HG03439 (cell line): ENCODE results near the gene ROCK2.
"Not testable (repeated sequence)": the region's sequence is repeated elsewhere in the genome, so short reads cannot be mapped to it uniquely, and the experiment has no call there.

ENCODE experiments used
- ATAC-seq: cut with Tn5 transposase; IDR thresholded peaks from one replicate; pipeline ENCODE4 v1.9.1; 2021; ENCODE audit warnings: mild to moderate bottlenecking, moderate library complexity; ENCODE audit not compliant: unreplicated experiment

ROCK2 gene

DNA sequence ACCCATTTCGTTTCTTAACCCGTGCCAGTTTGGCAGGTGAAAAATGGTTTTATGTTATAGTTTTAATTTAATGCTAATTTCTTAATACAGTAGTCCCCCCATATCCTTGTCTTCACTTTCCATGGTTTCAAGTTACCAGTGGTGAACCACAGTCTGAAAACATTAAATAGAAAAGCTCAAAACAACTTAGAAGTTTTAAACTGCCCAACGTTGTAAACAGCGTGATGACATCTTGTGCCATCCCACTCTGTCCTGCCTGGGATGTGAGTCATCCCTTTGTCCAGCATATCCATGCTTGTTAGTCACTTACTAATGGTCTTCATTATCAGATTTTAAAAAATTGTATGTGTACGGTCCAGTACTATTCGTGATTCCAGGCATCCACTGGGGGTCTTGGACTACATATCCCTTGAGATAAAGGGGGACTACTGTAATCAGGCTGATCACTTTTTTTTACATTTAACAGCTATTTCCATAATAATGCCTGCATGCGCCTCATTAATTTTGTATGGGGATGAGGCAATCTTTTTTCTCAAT, 157.3 kb downstream of the ROCK2 start:
- no peak for ATAC-seq

DNA sequence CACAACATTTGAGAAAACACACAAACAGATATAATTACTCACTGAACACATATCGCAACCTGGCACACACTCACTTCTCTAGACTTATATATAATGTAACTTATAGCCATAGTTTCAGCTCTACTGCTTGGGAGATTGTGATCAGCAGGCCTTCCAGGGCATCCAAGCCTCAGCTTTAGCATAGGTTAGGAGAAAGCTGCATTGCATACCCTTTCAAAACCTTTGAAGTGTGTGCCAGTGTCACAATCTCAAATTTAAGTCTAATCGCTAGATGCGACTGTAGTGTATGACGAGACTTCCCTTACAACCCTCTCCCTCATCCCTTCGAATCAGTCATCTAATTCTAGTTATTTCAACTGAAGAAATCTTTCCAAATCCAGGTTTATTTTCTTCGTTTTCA, 158.3 kb downstream of the ROCK2 start:
- no peak for ATAC-seq

DNA sequence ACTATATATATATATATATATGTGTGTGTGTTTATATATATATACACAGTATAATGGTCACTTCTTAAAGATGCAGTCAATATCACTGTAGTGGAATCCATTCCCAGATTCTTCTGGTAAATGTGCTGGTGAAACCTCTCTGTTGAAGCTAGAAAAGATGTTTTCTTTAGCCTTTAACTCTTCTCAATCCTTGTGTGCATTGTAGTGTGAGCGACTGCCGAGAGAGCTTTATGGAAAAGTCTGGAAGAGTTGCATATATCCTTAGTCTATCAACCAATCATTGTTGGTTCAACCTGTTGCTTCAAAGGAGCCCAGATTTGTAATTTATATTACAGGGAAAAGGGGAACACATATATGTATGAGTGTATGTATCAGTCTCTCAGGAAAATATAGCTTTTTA, 161.5 kb downstream of the ROCK2 start:
- ATAC-seq, result no peak

DNA sequence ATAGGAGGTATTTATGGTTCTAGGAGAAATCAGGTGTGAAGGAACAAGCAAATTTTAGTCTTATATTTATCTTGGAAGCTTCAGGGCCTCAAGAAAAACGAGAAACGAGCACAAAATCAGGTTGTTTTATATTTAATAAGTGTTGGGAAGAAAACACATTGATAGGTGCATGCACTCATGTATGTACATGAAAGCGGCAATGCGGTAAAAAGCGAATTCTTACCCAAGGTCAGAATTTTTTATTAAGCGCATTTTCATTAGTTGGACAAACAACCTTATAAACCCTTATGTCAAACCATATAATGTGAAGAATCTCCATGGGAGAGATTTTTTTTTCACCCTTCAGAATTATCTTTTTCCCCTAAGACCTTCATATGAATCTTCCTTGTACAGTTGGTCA, 163.8 kb downstream of the ROCK2 start:
- no peak for ATAC-seq

DNA sequence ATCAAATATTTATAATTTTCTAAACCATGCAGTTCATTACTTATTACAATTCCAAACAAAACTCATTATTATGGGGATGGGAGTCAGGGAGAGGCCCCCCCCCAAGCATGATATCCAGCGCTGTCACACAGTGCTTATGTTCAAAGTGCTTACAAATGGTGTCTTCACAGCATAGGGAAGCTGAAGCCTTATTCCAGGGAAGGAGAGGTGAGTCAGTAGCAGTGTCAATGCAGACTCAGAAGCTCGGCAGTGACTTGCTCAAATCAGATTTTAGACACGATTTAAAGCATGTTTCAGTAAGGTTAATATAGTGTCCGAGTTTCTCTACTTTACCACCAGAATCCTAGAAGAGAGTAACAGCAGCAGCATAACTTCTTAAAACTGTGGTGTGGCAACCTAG, 164.5 kb downstream of the ROCK2 start:
- ATAC-seq, result no peak

DNA sequence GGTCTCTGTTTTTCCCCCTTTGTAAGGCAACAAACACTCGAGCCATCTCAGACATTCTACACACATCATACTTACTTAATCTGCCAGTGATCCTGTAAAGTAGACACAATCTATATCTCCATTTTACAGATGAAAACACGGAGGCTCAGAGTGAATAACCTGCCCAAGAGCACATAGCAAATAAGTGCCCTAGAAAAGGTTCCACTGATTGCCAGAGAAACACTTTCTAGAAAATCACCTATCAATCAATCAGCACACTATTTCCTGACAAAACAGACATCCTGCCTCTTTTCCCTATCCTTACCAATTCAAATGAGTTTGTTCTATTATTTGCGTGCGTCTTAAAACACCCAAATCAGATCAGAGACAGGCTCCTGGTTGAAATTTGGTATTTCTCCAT, 165.2 kb downstream of the ROCK2 start:
- ATAC-seq, result no peak

DNA sequence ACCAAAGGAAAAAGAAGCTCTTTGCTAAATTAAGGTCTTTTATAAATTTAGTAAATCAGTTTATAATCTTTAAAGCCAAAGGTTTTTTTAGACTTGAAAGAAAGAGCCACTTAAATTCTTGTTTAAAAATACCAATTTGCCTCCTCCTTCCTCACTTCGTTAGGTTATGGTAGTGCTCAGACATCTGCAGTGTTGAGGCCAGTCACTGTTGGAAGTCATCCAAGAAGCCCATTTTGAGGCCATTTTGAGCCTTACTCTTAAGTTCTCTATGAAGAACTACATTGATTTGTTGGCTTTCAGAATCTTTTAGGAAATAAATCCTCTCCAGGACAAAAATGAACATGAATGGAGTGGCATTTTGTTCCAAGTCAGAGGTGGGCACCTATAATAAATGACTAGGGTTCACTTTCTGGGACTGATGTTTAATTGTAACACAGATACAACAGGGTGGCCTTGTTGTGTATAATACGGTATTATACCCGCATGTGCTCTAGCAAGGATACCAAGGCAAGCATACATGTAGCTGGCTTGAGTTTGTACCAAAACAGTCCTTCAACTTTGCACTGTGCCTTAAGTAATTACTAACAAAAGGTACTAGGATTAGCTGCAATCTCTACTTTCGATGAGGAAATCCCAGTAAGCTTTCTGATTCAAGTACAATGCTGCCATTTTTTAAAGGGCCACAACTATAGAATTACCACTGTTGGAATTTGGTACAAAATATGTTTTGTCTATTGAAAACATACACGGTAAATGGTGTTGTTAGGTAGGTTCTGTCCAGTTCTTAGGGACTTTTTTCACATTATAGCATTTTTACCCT, 166.4 kb downstream of the ROCK2 start:
- no peak for ATAC-seq

DNA sequence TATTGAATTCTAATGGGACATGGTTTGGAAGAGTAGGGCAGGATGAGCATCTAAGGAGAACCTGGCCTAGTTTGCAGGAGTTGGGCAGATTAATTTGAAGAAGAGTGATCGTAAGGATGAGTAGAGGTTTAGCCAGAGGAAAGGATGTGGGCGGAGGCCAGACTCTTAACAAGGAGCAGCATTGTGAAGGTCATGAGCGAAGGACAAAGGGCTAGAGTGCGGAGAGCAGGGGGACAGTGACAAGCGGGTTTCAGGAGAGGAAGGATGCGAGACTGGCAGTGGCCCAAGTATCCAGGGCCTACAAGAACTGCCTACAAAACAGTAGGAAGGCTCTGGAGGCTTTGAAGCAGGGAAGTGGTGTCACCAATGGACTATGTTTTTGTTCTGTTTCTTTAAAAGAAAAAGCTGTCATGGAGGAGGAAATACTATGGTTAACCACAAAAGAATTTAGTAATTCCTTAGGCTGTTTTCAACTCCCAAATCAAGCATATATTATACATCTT, 169.1 kb downstream of the ROCK2 start:
- ATAC-seq, result no peak

DNA sequence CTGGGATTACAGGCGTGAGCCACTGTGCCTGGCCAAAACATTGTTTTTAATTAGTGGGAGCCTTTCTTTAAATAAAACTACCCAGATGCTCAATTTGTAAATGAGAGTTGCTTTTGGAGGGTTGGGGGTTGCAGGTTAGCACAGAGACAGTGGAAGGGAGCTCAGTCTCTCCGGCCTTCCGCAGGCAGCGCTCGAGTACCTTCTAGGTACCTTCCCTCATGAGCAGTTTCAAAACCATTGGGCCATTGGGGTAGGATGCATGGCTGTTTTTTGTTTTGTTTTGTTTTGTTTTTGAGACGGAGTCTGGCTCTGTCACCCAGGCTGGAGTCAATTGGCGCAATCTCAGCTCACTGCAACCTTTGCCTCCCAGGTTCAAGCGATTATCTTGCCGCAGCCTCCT, 170.2 kb downstream of the ROCK2 start:
- no peak for ATAC-seq

DNA sequence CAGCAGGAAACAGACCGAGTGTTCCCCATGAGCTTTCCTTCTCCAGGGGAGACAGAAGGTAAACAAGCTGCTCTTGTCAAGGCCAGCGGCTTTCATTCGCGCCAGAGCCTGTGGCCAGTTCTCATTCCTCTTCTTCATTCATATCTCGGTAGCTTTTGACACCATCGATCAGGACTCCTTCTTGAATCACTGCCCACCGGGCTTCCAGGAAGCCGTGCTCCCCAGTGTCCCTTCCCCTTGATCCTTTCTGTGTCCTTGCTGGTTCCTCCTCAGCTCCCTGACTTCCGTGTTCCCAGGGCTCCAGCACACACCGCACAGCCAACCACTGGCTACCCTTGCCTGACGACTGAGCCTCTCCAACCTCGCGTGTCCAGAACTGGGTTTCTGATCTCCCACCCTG, 175.1 kb downstream of the ROCK2 start:
- no peak for ATAC-seq

DNA sequence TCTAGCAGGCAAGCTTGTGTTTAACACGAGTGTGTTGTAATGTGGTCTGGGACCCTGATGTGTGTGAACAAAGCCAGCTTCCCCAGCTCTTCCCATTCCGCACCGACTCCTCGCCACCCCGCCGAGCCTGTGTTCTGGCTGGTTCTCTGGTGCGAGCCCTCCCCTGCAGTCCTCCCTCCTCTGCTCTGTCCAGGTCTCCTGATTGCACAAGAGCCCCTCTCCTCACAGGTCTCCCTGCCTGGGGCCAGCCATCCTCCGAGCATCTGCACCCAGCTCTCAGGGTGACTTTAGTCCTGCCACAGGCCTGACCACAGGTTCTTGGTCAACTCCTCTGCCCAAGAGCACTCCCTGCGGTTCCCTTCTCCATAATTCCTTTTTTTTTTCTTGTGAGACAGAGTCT, 175.9 kb downstream of the ROCK2 start:
- ATAC-seq, result no peak

DNA sequence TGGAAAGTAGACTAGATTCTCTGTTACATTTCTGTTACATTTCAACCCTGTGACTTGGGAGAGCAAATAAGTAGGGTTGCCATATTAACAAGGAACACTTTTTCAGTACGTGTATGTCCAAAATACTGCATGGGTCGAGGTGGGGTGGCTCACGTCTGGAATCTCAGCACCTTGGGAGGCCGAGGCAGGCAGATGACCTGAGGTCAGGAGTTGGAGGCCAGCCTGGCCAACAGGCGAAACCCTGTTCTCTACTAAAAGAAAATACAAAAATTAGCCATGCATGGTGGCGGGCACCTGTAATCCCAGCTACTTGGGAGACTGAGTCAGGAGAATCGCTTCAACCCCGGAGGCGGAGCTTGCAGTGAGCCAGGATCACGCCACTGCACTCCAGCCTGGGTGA, 178.0 kb downstream of the ROCK2 start:
- ATAC-seq, result no peak

DNA sequence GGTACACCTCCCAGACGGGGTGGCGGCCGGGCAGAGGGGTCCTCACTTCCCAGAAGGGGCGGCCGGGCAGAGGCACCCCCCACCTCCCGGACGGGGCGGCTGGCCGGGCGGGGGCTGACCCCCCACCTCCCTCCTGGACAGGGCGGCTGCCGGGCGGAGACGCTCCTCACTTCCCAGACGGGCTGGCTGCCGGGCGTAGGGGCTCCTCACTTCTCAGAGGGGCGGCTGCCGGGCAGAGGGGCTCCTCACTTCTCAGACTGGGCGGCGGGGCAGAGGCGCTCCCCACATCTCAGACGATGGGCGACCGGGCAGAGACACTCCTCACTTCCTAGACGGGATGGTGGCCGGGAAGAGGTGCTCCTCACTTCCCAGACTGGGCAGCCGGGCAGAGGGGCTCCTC, 179.4 kb downstream of the ROCK2 start:
- ATAC-seq, result not testable (repeated sequence)

DNA sequence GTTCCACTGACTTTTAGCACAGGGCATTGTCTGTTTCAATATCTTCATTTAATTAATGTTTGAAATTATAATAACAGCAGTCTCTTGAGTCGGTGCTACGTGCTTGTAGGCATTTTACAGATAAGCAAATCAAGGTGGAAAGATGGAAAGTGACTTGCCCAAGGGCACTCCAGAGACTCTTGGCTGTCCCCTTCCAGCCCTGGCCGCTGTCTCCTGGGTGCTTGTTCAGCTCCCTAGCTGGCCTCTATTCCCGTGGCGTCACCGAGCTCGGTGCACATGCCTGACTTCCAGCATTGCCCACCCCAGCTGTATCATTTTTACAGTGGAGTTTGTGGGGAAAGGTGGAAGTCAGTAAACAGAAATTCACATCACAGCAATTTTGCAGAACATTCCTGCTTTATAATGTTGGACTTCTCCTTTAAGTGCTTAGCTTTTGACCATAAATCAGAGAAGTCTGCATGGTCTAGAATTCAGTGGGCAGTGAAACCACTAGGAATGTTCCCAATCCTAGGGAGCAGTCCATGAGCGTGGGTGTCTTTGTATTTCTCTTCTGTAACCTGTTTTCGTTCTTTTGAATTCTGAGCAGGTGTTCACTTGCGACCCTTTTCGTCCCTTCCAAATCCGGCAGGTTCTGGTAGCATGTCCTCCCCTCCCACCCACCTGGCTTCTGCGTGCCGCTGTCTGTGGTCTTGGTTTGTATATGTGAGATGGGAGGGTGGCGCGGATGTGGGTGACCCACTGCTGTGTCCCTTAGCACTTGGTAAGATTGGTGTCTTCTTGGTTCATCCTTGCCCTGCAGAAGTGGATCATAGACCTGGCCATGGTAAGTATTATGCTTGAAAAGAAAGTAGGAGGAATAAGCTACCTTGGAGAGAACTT, 180.8 kb downstream of the ROCK2 start:
- ATAC-seq, result no peak

DNA sequence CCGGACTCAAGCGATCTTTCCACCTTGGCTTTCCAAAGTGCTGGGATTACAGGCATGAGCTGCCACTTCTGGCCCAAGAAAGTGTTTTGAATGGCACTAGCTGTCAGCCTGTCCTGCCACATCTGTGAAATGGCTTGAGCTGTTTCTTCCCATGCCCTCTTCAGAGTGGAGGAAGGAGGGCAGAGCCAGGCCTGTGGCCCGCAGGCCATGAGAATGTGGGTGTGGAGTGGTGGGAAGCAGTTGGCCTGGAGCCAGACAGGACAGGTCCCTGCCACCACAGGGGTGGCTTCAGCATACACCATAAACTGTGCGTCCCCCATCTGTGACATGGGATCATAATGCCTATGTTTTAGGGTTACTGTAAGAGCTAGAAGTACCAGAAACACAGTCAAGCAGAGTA, 182.7 kb downstream of the ROCK2 start:
- ATAC-seq, result no peak

DNA sequence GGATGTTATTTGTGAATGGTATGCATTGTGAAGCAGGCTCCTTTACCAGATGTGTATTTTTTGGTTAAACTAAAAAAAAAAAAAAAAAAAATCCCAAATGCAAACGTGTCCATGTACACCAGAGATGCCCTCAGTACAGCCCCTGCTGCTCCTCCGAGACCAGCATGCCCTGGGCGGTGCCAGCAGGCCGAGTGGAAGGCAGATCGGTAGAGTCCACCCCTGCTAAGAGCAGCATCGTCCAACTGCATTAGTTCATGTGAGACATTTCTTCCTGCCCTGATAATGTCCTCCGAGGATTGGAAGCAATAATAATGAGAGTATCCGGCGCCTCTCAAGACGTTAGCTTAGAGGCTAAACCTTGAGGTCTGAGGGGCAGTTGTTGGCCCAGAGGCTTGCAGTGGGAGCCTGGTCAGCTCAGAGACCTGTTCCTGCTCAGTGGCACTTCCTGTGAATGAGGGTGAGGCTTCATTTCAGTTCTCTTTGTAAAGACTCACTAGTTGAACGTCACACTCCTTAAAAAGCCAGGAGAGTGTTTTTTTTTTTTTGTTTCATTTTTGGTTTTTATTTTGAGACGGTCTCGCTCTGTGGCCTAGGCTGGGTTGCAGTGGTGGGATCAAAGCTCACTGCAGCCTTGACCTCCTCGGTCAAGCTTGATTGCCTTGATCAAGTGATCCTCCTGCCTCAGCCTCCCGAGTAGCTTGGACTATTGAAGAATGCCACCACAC, 183.5 kb downstream of the ROCK2 start:
- ATAC-seq, result peak; percentile 54

DNA sequence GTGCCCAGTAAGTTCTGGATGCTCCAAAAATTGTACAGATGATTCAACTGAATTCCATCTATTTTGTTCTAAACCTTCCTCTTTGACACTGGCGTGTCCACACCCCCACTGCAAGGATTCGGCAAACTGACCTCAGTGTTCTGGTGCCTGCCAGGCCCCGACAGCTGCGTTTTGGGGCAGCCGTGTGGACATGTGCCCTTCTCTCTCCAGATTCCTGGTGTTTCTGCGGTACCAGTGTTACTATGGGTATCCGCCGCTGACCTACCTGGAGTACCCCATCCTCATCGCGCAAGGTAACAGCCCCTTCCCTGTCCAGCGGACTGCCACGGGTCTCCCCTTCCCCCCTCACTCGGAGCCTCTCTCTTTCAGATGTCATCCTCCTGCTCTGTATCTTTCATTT, 184.2 kb downstream of the ROCK2 start:
- no peak for ATAC-seq

DNA sequence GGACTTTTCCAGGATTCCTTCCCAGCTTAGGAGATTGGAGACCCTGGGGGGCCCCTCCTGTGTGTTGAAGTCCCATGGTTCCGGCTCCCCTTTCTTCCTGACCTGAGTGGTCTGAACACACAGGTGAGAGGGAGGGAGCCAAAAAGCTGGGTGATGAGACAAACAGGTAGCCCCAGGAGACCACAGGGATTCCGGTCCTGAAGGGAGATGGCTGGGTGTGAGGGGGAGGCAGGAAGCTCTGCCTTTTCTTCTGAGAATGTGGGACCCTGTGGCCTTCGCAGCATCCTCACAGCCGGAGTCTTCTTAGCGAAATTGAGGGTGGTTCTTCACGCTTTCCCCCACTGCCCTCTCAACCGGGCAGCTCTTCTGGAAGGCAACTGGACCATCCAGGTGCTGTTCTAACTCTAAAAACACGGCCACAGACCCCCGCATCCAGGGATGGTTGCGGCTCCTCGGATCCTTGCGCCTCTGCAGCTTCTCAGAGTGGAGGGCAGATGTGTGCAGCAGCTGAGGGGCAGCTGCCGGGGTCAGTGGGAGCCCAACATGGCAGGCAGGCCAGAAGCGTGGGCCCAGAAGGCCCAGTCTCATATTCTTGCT, 184.8 kb downstream of the ROCK2 start:
- no peak for ATAC-seq

DNA sequence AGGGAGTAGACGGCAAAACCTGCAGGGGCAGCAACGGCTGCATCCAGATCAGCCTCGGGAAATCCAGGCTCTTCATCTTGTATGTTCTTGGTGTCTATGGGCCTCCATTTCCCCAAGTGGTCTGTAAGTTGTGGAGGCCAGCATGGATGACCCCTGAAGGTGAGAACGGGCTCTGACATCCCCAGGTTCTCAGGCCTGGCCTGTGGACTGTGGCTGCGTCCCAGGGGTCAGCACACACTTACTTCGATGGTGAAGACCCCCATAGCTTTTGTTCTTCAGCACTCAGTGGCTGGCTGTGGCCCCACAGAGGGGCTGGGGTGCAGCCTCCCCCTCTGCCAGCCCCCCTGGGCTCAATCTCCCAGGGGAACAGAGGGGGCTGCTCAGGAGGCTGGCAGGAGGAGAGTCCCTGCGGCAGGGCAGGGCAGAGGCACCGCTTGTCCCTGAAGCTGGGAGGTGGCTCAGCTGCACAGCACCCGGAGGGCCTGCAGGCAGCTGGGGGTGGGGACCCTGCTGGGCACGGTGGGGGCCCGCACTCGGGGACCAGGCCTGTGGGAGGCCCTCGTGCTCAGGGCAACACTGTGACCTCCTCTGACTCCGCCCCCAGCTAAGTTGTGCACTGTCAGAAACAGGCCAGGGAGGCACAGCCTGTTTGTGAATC, 185.4 kb downstream of the ROCK2 start:
- ATAC-seq, result no peak

DNA sequence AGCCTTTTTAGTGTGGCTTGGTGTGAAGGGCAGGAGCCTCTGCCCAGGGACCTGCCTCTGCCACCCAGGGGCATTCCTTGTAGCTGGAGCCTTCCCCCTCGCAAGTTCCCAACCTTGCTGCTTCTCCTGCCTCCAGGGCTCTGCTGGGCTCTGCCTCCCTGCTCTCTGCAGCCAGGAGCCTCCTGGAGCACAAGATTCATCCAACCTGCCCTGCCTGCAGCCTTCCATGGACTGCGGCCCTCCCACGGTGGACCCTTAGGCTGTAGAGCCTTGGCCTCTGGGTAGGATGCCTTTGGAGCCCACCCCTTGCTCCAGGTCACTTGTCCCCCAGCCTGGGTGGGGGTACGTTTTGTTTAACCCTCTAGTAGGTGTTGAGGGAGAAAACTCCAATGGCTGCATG, 186.7 kb downstream of the ROCK2 start:
- ATAC-seq, result no peak
